Testis (tissue), 3 donors: Measurements from ENCODE around the gene GRID1. TPM values are rescaled to one million over a fixed set of nuclear protein-coding genes. Genes with fewer than 3 reads are reported as not detected.

ENCODE experiments used
- DNase-seq: peaks from one replicate; pipeline ENCODE4 v3.0.0-alpha.2; 2019
- H3K27ac ChIP-seq, 2 donors: fragments of 200-600 bp; sonication (generic); one replicate each; pipeline ENCODE4 v1.5.1; 2019
- H3K27me3 ChIP-seq: fragments of 200-600 bp; sonication (generic); one replicate; pipeline ENCODE4 v1.5.1; 2019
- H3K36me3 ChIP-seq: fragments of 200-600 bp; sonication (generic); one replicate; pipeline ENCODE4 v1.5.1; 2017; ENCODE audit warnings: low read depth; ENCODE audit errors: missing control alignments
- H3K4me1 ChIP-seq: fragments of 200-600 bp; sonication (generic); one replicate; pipeline ENCODE4 v1.5.1; 2019
- H3K4me3 ChIP-seq, 2 donors: fragments of 200-600 bp; sonication (generic); one replicate each; pipeline ENCODE4 v1.5.1; 2017 to 2019
- H3K9me3 ChIP-seq: fragments of 200-600 bp; sonication (generic); one replicate; pipeline ENCODE4 v1.5.1; 2017
- CTCF ChIP-seq, 3 experiments: fragments of 450-650 bp in 2 of 3; fragments of 200-600 bp in 1 of 3; sonication (generic) in 1 of 3; IDR thresholded peaks; one replicate each; pipeline ENCODE4 v1.5.1; 2016 to 2019; ENCODE audit warnings: antibody characterized with exemption in 3 of 3, mild to moderate bottlenecking in 2 of 3, moderate library complexity in 1 of 3
- POLR2A ChIP-seq: fragments of 450-650 bp; IDR thresholded peaks from one replicate; pipeline ENCODE4 v1.6.1; 2017; ENCODE audit warnings: antibody characterized with exemption, mild to moderate bottlenecking, moderate library complexity
- WGBS, 2 donors: methylation state at CpG; one replicate each; pipeline ENCODE4 v1.1.5; 2018; 5-methylcytosine and 5-hydroxymethylcytosine counted together
- intact Hi-C: fragments of 100-400 bp; cut with DNase I; formaldehyde crosslinking; loops from one replicate; pipeline ENCODE4 v1.15.1; 2023; ENCODE audit warnings: low total_unique reads
- polyA plus RNA-seq: library from polyadenylated mRNA; stranded (reverse); fragments of 350-450 nt; fragmentation: Illumina TruSeq; extraction: RNeasy Lipid Tissue Mini Kit (QIAGEN cat#74804); gene quantifications from one replicate; pipeline ENCODE4 v1.2.3, GENCODE V29; 2014; ENCODE audit warnings: low read depth, low replicate concordance; ENCODE audit not compliant: insufficient read depth
- total RNA-seq, 2 donors: library from RNA; depleted of rRNA; stranded (reverse); fragments of >200 nt; gene quantifications; one replicate each; pipeline ENCODE4 v1.2.3, GENCODE V29; 2016

GRID1 gene
- total and polyA plus RNA-seq, 3 donors from 2014 or later, result 7.4 to 16.7 (median 8.1) TPM

GRCh38 chr10:85647741-85648140 lies 718.9 kb downstream of the GRID1 start:
- no peak for DNase-seq
- H3K27ac ChIP-seq, result peak overlapping the region in 1 of 2 donors; percentile 3
- intact Hi-C loops, result no loop called here
- no peaks in the 10 kb centered on the region for H3K4me1 ChIP-seq
- no peaks in the 10 kb centered on the region for H3K36me3 ChIP-seq
- H3K9me3 ChIP-seq, result no peaks in the 10 kb centered on the region
- no peak overlapping the region for H3K4me3 ChIP-seq
- WGBS, 2 donors, result 79 to 80% methylated on average over 5 of the region's 5 CpGs
- no peaks in the 10 kb centered on the region for H3K27me3 ChIP-seq
- TF ChIP-seq CTCF (IDR thresholded peaks at IDR 0.05), result no peak
- no peak for TF ChIP-seq POLR2A

DNA sequence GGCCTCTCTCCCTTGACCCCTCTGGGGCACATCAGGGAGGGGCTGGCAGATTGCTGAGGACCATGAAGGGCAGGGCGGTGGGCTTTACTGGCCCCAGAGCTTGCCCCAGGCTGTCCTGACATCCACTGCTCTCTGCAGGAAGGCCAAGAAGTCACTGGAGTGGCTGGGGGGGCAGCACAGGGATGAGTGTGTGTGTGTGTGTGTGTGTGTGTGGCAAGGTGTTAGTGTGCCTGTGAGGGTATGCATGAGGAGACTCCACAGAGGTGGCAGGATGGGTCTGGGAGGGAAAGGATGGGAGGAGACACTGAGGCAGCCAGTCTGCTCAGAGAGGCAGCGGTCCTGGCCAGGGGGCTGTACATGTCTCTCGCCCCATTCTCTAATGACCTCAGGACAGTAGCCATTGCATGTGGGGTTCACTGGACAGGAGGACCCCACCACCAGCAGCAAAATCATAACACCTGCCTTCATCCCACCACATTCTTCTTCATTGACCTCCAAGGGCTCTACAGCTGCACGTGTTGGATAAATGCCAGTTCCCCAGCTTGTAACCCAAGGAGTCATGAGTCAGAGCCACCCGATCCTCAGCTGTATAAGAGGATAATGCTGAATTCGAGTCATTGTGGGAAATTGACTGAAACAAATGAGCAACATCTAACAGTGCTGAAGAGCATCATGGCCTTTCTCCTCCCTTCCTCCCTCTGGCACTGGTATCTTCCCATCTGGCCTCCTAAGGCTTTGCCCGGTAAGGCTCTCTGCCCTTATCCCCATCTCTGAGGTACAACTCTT lies 720.5 kb downstream of the GRID1 start:
- DNase-seq, result no peak
- intact Hi-C loops, result no loop called here
- H3K4me1 ChIP-seq, result no peaks in the 10 kb centered on the region
- TF ChIP-seq POLR2A (no peak), CTCF (IDR thresholded peaks at IDR 0.05) (no peak)
- no peak overlapping the region for H3K27ac ChIP-seq
- no peaks in the 10 kb centered on the region for H3K9me3 ChIP-seq
- H3K36me3 ChIP-seq, result no peaks in the 10 kb centered on the region
- WGBS, 2 donors, result 82 to 83% methylated on average over 6 to 7 of the region's 7 CpGs
- H3K27me3 ChIP-seq, result no peaks in the 10 kb centered on the region
- H3K4me3 ChIP-seq, result no peak overlapping the region

DNA sequence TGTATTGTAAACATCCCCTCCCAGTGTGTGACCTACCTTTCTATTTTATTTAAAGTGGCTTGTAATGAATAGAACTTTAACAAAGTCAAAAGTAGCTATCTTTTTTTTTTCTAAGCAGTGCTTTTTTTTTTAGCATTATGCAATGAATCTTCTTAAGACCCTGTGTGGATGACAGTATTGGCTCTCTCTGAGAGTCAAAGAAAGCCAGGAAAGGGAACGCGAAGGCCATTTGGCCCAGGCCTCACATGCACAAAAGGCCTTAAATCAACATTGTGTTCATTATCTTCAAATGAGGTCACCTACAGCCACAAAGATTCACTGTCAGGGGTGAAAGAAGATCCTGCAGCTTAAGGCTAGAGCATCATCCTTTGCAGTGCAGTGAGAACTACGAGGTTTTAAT lies 721.5 kb downstream of the GRID1 start:
- Histone ChIP-seq H3K4me3 (no peak overlapping the region), H3K27me3 (no peaks in the 10 kb centered on the region)
- DNase-seq, result no peak

DNA sequence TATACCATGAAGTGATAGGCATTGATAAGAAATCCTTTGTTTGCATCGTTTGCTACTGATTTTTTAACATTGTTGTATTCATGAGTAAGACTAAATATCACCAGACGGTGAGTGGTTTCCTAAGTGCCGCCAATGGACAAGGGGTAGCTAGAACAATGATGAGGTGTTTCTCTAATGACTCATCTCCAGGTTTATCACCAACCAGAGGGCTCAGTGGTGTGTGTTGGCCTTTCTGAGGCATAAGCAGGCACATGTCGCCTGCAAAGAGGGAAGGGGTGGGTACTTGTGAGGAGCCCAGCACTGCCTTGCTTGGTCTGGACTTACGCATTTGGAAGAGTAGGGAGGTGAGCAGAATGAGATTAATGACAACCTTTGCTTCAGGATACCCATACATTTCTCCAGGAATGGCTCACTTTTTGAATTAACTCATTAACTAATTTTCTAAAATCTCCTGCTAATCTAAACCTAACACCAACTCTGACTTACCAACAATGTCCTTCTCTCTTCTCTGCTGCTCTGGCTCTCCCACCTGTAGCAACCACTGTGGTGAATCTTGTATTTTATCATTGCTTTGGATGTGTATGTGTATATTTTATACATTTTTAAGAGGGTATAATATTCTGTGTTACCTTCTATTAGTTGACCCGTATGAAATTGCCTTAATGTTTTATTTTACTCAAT lies 722.6 kb downstream of the GRID1 start:
- WGBS, 2 donors, result 84 to 87% methylated on average over 6 of the region's 6 CpGs
- Histone ChIP-seq H3K4me3 (no peak overlapping the region), H3K36me3 (no peaks in the 10 kb centered on the region), H3K9me3 (no peaks in the 10 kb centered on the region), H3K27me3 (no peaks in the 10 kb centered on the region), H3K4me1 (no peaks in the 10 kb centered on the region), H3K27ac (no peak overlapping the region)
- no peak for DNase-seq
- TF ChIP-seq CTCF (IDR thresholded peaks at IDR 0.05) (no peak), POLR2A (no peak)
- intact Hi-C loops, result no loop called here

More for the DNA sequence above, 721.5 kb downstream of the GRID1 start:
- intact Hi-C loops, result no loop called here
- no peak overlapping the region for H3K27ac ChIP-seq
- 28 to 43% methylated on average over 3 of the region's 3 CpGs for WGBS, 2 donors
- H3K36me3 ChIP-seq, result no peaks in the 10 kb centered on the region
- H3K4me1 ChIP-seq, result no peaks in the 10 kb centered on the region
- TF ChIP-seq CTCF (IDR thresholded peaks at IDR 0.05) (no peak), POLR2A (no peak)
- no peaks in the 10 kb centered on the region for H3K9me3 ChIP-seq
